KBM-7 (cell line): ENCODE measurements around the gene P2RY2.

Source experiments
- DNase-seq: peaks from one replicate; pipeline ENCODE4 v3.0.0-alpha.2; 2015
- in situ Hi-C: fragments of 300-500 bp; cut with MboI; formaldehyde crosslinking; loops from 2 replicates; pipeline ENCODE4 v1.14.3; 2020; ENCODE audit warnings: low sequenced_read_pairs, low pct_unique_long_range_greater_than_20kb, mixed read lengths

Gene P2RY2

DNA sequence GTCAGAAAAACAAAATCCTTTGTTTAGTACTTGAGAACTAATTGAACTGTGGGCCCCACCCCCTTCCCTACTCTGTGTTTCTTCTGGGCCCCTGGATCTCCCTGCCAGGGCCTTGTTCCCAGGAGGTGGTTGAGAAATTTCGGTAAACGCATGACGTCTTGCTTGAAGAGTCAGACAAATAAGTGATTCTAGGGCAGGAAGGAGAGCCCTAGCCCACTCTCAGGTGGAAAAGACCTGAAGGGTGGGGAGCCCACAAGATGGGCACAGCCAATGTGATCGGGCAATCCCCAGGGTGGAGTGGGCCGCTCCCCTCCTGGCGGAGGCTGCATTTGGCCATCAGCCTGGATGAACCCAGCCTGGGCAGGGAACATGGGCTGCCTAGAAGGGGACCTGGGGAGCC lies 16.8 kb upstream of the P2RY2 start:
- no peak for DNase-seq
- in situ Hi-C loops: no loop called here

DNA sequence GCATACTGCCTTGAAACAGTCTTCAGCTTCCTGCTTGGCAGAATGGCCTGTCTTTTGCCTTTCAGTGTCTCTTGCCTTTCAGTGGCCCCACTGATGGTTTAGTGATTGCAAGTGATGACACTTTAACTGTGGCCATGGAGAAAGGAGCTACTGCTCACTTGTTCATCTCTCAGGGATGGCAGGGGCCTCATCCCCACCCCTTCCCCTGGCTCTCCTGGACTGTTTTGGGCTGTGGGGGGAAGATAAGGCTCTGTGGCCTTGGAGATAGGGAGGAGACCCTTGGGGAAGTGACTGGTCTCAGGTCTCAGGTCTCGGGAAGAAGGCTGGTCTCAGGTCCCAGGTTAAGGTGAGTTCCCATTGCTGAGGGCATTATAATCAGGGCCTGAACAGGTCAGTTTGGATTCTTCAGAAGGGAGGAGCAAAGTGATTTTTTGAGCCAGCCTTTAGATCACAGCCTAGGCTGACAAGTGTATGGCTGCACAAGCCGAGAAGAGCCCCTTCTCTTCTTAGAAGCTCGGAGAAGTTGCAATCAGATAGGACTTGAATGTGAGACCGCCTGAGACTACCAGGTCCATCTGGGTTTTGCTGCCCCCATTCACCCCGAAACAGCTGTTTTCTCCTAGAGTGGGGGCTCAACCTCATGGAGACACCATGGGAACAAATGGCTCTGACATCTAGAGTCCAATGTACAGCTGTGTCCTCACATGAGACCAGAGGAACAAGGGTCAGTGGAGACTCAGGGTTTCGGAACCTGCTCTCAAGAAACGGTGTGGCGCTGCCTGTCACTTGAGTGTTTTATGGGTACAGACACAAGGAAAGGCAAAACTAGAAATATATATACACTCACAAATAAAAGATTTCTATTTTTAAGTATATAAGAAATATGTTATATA lies 15.9 kb upstream of the P2RY2 start:
- DNase-seq: no peak

DNA sequence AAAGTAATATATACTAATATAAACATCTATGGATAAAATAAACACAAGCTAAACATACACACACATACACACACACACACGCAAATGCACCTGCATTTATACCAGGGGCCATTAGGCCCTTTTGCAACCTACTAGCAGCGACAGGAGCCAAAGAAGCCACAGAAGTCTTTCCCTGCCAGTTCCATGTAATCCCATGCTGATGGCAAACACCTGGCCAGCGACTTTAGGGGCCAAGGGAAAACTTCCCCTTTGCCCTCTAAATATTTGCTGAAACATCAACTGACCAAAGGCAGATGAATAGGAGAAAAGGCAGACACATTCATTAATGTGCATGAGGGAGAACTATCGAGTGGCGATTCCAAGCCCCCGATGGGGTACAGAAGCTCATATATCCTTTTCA lies 14.8 kb upstream of the P2RY2 start:
- in situ Hi-C loops: no loop called here
- DNase-seq: no peak

More for the DNA sequence above, 15.9 kb upstream of the P2RY2 start:
- in situ Hi-C loops: no loop called here

DNA sequence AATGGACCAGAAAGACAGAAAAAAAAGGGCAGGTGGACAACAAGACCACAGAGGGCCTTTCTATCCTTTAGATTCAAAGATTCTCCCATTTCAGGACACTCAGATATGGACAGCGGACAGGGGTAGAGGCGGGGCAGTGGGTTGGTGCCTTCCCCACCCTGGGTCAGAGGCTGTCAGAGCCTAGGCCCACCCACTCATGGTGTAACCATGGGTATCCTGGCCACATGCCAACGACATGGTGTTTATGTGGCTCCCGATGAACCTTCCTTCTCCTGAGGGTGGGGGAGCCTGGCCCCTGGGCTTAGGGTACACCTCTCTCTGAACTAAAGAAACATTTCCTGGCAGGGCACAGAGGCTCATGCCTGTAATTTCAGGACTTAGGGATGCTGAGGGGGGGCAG lies 14.3 kb upstream of the P2RY2 start:
- in situ Hi-C loops: no loop called here
- no peak for DNase-seq

- in situ Hi-C loops: no loop called here
- DNase-seq: peak; percentile 74
Observed at GRCh38 chr11:73204711-73205121, 13.4 kb upstream of the P2RY2 start.

DNA sequence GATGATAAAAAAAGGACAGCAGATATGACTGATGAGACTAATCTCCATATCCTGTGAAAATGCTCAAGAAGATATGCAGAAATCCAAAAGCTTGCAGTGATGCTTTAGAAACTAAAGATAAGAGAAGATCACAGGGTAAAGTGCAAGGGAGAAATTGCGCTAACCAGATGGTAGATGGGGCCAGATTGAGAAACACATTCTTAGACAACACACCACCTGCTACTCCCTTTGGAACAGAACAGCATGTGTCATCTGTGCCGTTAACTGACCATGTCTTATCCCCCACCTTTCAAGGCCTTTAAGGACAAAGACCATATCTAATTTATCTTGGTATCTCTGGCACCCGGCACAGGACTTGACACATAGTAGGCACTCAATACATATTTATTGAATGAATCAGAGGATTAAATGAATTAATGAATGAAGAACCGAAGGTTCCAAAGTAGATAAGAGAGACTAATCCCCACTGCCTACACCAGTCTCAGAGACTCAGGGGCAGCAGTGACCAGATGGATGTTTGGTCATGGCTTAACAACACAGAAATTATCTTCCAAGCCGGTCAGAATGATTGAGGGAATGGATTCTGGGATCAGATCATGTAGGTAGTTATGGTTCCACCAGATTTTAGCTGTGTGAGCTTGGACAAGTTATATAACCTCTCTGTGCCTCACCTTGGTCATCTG lies 12.3 kb upstream of the P2RY2 start:
- in situ Hi-C loops: no loop called here
- DNase-seq: peak; percentile 47

DNA sequence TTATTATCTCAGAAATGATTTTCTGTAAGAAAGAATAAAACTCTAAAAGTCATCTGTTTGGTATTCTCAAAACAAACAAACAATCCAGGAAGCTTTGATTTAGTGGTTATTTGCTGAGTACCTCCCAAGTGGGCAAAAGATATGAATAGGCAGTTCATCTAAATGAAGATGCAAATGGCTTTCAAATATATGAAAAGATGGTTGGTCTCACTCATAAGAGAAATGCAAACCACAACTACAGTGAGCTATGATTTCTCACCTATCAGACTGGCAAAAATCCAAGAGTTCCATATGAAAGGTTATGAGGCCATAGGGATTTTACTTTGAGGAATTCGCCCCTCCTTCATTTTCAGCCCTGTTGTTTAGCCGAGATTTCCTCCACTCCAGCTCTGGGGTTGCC lies 11.3 kb upstream of the P2RY2 start:
- in situ Hi-C loops: no loop called here
- DNase-seq: no peak

- in situ Hi-C loops: no loop called here
- DNase-seq: no peak
Observed at GRCh38 chr11:73209892-73210291, 8.2 kb upstream of the P2RY2 start.

GRCh38 chr11:73210916-73211667 lies 7.0 kb upstream of the P2RY2 start:
- DNase-seq: no peak
- in situ Hi-C loops: no loop called here

DNA sequence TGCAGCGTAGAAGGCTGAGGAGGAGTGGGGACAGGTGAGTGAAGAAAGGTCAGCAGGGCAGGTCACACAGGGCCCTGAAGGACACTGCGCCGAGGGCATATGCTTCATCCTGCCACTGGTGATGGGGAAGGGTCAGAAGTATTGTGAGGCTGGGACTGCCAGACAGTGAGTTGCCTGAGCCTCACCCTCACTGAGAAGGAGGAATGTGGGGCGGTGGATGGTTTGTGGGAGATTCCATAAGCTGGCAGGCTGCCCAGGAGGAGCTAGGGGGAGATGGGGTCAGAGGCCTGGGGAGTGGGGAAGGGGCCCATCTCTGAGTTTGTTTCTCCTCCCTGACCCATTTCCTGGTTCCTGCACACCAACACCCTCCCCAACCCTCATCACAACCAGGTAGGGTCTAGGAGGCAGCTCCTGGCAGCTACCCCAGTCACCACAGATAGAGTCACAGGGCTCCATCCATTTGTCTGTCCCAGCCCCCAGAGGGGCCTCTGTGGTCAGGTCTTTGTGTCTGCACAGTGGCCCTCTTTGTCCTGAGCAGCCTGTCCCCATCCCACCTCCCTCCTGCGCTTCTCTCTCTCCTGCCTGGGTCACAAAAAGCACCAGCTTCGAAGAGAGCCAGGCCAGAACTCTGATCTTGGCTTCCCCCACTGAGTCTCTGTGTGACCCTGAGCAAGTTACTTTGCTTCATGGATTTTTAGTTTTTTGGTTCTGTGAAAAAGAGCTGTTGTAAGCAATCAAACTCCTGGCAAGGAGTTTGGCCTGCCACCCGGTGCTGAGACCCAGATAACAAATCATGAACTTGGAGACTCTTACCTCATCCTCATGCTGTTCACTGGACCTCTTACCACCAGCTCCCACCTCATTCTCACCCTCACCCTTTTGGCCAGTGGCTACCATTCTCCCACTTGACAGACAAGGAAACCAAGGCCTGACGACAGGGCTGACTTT lies 4.6 kb upstream of the P2RY2 start:
- DNase-seq: no peak
- in situ Hi-C loops: no loop called here

- DNase-seq: no peak
- in situ Hi-C loops: no loop called here
Observed at GRCh38 chr11:73215191-73216134, 2.6 kb upstream of the P2RY2 start.

GRCh38 chr11:73216465-73216864 lies 1.6 kb upstream of the P2RY2 start:
- no peak for DNase-seq
- in situ Hi-C loops: no loop called here

GRCh38 chr11:73217131-73217809 lies 811 bp upstream of the P2RY2 start:
- no peak for DNase-seq
- in situ Hi-C loops: no loop called here

DNA sequence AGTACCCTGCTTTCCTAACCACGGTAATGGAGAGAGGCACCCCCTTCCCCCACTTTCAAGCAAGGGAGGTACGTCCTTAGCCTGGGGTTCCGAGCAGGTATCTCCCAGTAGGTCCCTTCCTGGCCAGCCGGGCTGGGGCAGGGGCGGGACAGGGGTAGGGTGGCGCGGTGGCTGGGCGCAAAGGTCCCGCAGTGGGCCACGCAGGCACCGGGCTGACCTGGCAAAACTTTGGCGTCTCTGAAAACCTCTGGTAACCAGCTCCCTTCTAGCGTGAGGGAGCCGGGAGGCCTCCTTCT lies 323 bp upstream of the P2RY2 start:
- in situ Hi-C loops: no loop called here
- DNase-seq: no peak

DNA sequence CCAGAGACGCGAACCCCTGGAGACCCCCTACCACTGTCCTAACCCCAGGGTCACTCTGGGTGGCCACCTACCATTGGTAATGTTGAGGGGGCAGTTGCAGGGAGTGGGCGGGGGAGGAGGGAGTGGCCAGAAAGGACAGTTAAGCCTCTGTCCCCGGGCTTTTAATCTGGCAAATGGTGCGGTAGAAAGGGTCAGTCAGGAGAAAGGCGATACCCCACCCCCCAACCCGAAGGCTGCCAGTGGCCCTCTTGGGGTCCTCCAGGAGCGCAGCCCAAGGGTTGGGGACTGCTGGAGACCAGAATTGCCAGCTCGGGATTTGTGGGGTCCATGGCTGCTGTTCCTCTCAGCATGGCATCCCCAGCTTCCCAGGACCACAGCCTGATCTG lies 742 bp downstream of the P2RY2 start:
- no peak for DNase-seq
- in situ Hi-C loops: no loop called here

DNA sequence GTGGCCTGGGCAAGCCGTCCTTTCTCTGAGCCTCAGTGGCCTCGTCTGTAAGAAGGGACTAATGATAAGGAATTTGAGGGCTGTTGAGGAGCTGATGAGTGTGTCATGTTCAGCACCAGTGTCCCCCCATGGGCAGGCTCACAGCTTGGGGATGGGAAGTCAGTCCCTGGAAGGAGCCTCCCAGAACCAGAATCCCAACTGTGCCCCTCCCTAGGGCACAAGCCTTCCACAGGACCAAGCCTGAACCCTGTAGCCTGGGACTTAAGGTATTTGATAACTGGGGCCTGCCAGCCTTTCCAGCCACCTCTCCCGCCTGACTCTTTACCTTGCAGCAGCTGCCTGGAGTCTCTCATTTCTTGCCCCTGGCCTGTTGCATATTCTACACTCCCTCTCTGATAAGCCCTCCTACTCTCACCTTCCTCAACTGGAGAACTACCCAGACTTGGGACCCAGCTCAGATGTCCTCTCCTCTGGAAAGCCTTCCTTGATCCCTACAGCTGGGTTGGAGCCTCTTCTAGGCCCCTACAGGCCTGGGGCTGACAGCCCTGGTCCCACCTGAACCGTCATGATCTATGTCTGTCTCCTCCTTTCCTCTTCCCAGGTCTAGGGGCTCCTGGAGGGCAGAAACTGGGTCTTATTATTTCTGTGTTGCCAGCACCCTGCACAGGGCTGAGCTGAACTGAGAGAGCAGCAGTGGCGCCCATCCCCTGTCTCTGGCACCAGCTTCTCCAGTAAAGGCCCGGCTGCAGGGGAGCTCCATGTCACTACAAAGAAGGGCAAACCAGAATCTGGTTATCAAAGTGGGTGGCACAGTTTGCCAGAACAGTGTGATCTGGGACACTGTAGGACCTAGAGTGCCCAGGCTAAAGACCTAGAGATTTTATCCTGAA lies 1.6 kb downstream of the P2RY2 start:
- no peak for DNase-seq
- in situ Hi-C loops: no loop called here

GRCh38 chr11:73221451-73221850 lies 3.4 kb downstream of the P2RY2 start:
- no peak for DNase-seq
- in situ Hi-C loops: no loop called here
